Suprapubic skin (tissue), 4 donors: ENCODE data around the gene ABCB1. TPM values are rescaled to one million over a fixed set of nuclear protein-coding genes. Genes with fewer than 3 reads are reported as not detected.

ENCODE experiments used
- DNase-seq, 2 donors: peaks; one replicate each; pipeline ENCODE4 v3.0.0-alpha.2; 2019; ENCODE audit warnings: low spot score in 2 of 2
- H3K27ac ChIP-seq: fragments of 200-600 bp; sonication (generic); one replicate; pipeline ENCODE4 v1.5.1; 2019
- H3K27me3 ChIP-seq: fragments of 200-600 bp; sonication (generic); one replicate; pipeline ENCODE4 v1.5.1; 2019
- H3K36me3 ChIP-seq: fragments of 200-600 bp; sonication (generic); one replicate; pipeline ENCODE4 v1.5.1; 2019
- H3K4me1 ChIP-seq: fragments of 200-600 bp; sonication (generic); one replicate; pipeline ENCODE4 v1.5.1; 2019
- H3K4me3 ChIP-seq: fragments of 200-600 bp; sonication (generic); one replicate; pipeline ENCODE4 v1.5.1; 2019; ENCODE audit warnings: mild to moderate bottlenecking
- H3K9me3 ChIP-seq: fragments of 200-600 bp; sonication (generic); one replicate; pipeline ENCODE4 v1.5.1; 2019
- CTCF ChIP-seq, 2 donors: fragments of 200-600 bp in 1 of 2; fragments of 450-650 bp in 1 of 2; sonication (generic) in 1 of 2; IDR thresholded peaks; one replicate each; pipeline ENCODE4 v1.5.1; 2016 to 2019; ENCODE audit warnings: antibody characterized with exemption in 2 of 2, mild to moderate bottlenecking in 1 of 2, moderate library complexity in 1 of 2
- EP300 ChIP-seq: sonication (generic); formaldehyde crosslinking; IDR thresholded peaks from one replicate; pipeline ENCODE4 v1.6.1; 2017; ENCODE audit warnings: antibody characterized with exemption
- POLR2A ChIP-seq, 2 donors: fragments of 450-650 bp; IDR thresholded peaks; one replicate each; pipeline ENCODE4 v1.6.1; 2017; ENCODE audit warnings: antibody characterized with exemption in 2 of 2, mild to moderate bottlenecking in 2 of 2, moderate library complexity in 2 of 2
- POLR2AphosphoS5 ChIP-seq, 3 donors: sonication (generic); formaldehyde crosslinking; IDR thresholded peaks; one replicate each; pipeline ENCODE4 v1.6.1; 2017; ENCODE audit warnings: antibody characterized with exemption in 3 of 3
- WGBS: methylation state at CpG from one replicate; pipeline ENCODE4 v1.1.5; 2018; 5-methylcytosine and 5-hydroxymethylcytosine counted together
- total RNA-seq, 4 donors: library from RNA; depleted of rRNA; stranded (reverse); fragments of >200 nt; gene quantifications; one replicate each; pipeline ENCODE4 v1.1.0, GENCODE V29; 2016

The ABCB1 gene
- total RNA-seq, 4 donors from 2014 or later, result 0.79 to 7.0 (median 3.9) TPM

GRCh38 chr7:87505122-87505521 is 95.6 kb downstream of the ABCB1 start:
- no peaks in the 10 kb centered on the region for H3K9me3 ChIP-seq
- no peak for DNase-seq
- H3K4me3 ChIP-seq, result no peak overlapping the region
- no peaks in the 10 kb centered on the region for H3K27me3 ChIP-seq
- H3K27ac ChIP-seq, result no peak overlapping the region
- no peaks in the 10 kb centered on the region for H3K4me1 ChIP-seq
- H3K36me3 ChIP-seq, result no peaks in the 10 kb centered on the region
- WGBS, result 81% methylated on average over 5 of the region's 5 CpGs
- TF ChIP-seq CTCF (IDR thresholded peaks at IDR 0.05), result no peak
- no peak for TF ChIP-seq EP300
- TF ChIP-seq POLR2A (IDR thresholded peaks at IDR 0.05), result no peak
- TF ChIP-seq POLR2AphosphoS5 (IDR thresholded peaks at IDR 0.05), result no peak

GRCh38 chr7:87499494-87499893 is 101.2 kb downstream of the ABCB1 start:
- Histone ChIP-seq H3K4me3 (no peak overlapping the region), H3K36me3 (no peaks in the 10 kb centered on the region), H3K27ac (no peak overlapping the region), H3K9me3 (no peaks in the 10 kb centered on the region), H3K4me1 (no peaks in the 10 kb centered on the region), H3K27me3 (no peaks in the 10 kb centered on the region)
- TF ChIP-seq POLR2AphosphoS5 (IDR thresholded peaks at IDR 0.05), result no peak
- no peak for TF ChIP-seq CTCF (IDR thresholded peaks at IDR 0.05)
- TF ChIP-seq EP300, result no peak
- no peak for TF ChIP-seq POLR2A (IDR thresholded peaks at IDR 0.05)
- no peak for DNase-seq
- 67% methylated on average over 3 of the region's 3 CpGs for WGBS

GRCh38 chr7:87498893-87499292 is 101.8 kb downstream of the ABCB1 start:
- H3K9me3 ChIP-seq, result no peaks in the 10 kb centered on the region
- no peak overlapping the region for H3K27ac ChIP-seq
- TF ChIP-seq POLR2AphosphoS5 (IDR thresholded peaks at IDR 0.05) (no peak), EP300 (no peak), POLR2A (IDR thresholded peaks at IDR 0.05) (no peak), CTCF (IDR thresholded peaks at IDR 0.05) (no peak)
- DNase-seq, result no peak
- H3K27me3 ChIP-seq, result no peaks in the 10 kb centered on the region
- H3K4me3 ChIP-seq, result no peak overlapping the region
- H3K4me1 ChIP-seq, result no peaks in the 10 kb centered on the region
- no peaks in the 10 kb centered on the region for H3K36me3 ChIP-seq
- 89% methylated on average over 1 of the region's 1 CpG for WGBS

GRCh38 chr7:87497482-87497881 is 103.2 kb downstream of the ABCB1 start:
- TF ChIP-seq POLR2A (IDR thresholded peaks at IDR 0.05) (no peak), CTCF (IDR thresholded peaks at IDR 0.05) (no peak), POLR2AphosphoS5 (IDR thresholded peaks at IDR 0.05) (no peak), EP300 (no peak)
- 77% methylated on average over 3 of the region's 3 CpGs for WGBS
- Histone ChIP-seq H3K4me1 (no peaks in the 10 kb centered on the region), H3K36me3 (no peaks in the 10 kb centered on the region), H3K27me3 (no peaks in the 10 kb centered on the region), H3K4me3 (no peak overlapping the region), H3K9me3 (no peaks in the 10 kb centered on the region), H3K27ac (no peak overlapping the region)
- DNase-seq, result no peak

- TF ChIP-seq EP300 (no peak), POLR2A (IDR thresholded peaks at IDR 0.05) (no peak), POLR2AphosphoS5 (IDR thresholded peaks at IDR 0.05) (no peak), CTCF (IDR thresholded peaks at IDR 0.05) (no peak)
Observed at GRCh38 chr7:87495366-87495765, 105.3 kb downstream of the ABCB1 start.

More at GRCh38 chr7:87495366-87495765, 105.3 kb downstream of the ABCB1 start:
- WGBS, result 76% methylated on average over 5 of the region's 5 CpGs
- Histone ChIP-seq H3K9me3 (no peaks in the 10 kb centered on the region), H3K36me3 (no peaks in the 10 kb centered on the region), H3K27ac (no peak overlapping the region), H3K4me3 (no peak overlapping the region), H3K4me1 (no peaks in the 10 kb centered on the region), H3K27me3 (no peaks in the 10 kb centered on the region)
- no peak for DNase-seq
